Peyer's patch (tissue), 4 donors: ENCODE results near the gene ABCA13. TPM values are rescaled to one million over a fixed set of nuclear protein-coding genes. Genes with fewer than 3 reads are reported as not detected.

Source experiments
- DNase-seq, 3 donors: peaks; one replicate each; pipeline ENCODE4 v3.0.0-alpha.2; 2017 to 2019
- H3K27ac ChIP-seq, 4 donors: fragments of 200-600 bp; sonication (generic); one replicate each; pipeline ENCODE4 v1.5.1; 2016 to 2019
- H3K27me3 ChIP-seq, 2 donors: fragments of 200-600 bp; sonication (generic); one replicate each; pipeline ENCODE4 v1.5.1; 2019
- H3K36me3 ChIP-seq, 3 donors: fragments of 200-600 bp; sonication (generic); one replicate each; pipeline ENCODE4 v1.5.1; 2016 to 2019
- H3K4me1 ChIP-seq, 4 donors: fragments of 200-600 bp; sonication (generic); one replicate each; pipeline ENCODE4 v1.5.1; 2016 to 2019
- H3K4me3 ChIP-seq, 4 donors: fragments of 200-600 bp; sonication (generic); 1 replicate in 3 of 4; 2 replicates in 1 of 4; pipeline ENCODE4 v1.5.1; 2016 to 2019; ENCODE audit warnings: mild to moderate bottlenecking in 1 of 4
- H3K9me3 ChIP-seq, 4 donors: fragments of 200-600 bp; sonication (generic); one replicate each; pipeline ENCODE4 v1.5.1; 2016 to 2019; ENCODE audit warnings: mild to moderate bottlenecking in 1 of 4
- POLR2A ChIP-seq, 2 donors: fragments of 450-650 bp; IDR thresholded peaks; one replicate each; pipeline ENCODE4 v1.5.1; 2017; ENCODE audit warnings: antibody characterized with exemption in 2 of 2, mild to moderate bottlenecking in 2 of 2, moderate library complexity in 2 of 2
- total RNA-seq, 4 donors: library from RNA; depleted of rRNA; stranded (reverse); fragments of >200 nt; gene quantifications; one replicate each; pipeline ENCODE4 v1.1.0, GENCODE V29; 2016
- TF ChIP-seq, protein P1 (sequence below), 6 experiments: fragments of 450-650 bp in 4 of 6; fragments of 200-600 bp in 2 of 6; sonication (generic) in 1 of 6; IDR thresholded peaks; one replicate each; pipeline ENCODE4 v1.5.1; 2017 to 2019; ENCODE audit warnings: antibody characterized with exemption in 6 of 6, mild to moderate bottlenecking in 3 of 6, moderate library complexity in 1 of 6

The ABCA13 gene
- total RNA-seq, 4 donors from 2014 or later: 0.53 to 2.7 (median 1.7) TPM

DNA sequence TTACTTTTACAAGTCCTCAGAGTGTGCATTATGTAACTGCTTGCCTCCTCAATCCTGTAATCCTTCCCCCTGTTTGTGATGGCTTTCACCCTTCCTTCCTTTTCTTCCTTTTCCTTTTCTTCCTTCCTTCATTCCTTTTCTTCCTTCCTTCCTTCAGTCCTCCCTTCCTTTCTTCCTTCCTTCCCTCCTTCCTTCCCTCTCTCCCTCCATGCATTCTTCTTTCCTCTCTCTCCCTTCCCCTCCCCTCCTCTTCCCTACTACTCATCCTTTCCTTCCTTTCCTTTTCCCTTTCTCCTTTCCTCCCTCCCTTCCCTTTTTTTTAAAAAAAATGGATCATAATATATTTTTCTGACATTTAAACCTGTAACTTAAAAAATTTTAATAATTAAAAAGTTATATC is 22.2 kb upstream of the ABCA13 start:
- TF ChIP-seq, protein P1, sequence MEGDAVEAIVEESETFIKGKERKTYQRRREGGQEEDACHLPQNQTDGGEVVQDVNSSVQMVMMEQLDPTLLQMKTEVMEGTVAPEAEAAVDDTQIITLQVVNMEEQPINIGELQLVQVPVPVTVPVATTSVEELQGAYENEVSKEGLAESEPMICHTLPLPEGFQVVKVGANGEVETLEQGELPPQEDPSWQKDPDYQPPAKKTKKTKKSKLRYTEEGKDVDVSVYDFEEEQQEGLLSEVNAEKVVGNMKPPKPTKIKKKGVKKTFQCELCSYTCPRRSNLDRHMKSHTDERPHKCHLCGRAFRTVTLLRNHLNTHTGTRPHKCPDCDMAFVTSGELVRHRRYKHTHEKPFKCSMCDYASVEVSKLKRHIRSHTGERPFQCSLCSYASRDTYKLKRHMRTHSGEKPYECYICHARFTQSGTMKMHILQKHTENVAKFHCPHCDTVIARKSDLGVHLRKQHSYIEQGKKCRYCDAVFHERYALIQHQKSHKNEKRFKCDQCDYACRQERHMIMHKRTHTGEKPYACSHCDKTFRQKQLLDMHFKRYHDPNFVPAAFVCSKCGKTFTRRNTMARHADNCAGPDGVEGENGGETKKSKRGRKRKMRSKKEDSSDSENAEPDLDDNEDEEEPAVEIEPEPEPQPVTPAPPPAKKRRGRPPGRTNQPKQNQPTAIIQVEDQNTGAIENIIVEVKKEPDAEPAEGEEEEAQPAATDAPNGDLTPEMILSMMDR (IDR thresholded peaks at IDR 0.05): no peak
- TF ChIP-seq POLR2A (IDR thresholded peaks at IDR 0.05): no peak
- Histone ChIP-seq H3K4me3 (no peak overlapping the region), H3K27me3 (no peaks in the 10 kb centered on the region), H3K36me3 (no peaks in the 10 kb centered on the region), H3K4me1 (peaks cover 0 to 29% (median 0%) of the 10 kb centered on the region in 4 donors), H3K9me3 (no peaks in the 10 kb centered on the region), H3K27ac (peak overlapping the region in 1 of 4 donors; percentile 93)
- DNase-seq: no peak

GRCh38 chr7:48150086-48150485 is 21.2 kb upstream of the ABCA13 start:
- H3K27ac ChIP-seq: no peak overlapping the region
- DNase-seq: no peak
- H3K36me3 ChIP-seq: no peaks in the 10 kb centered on the region
- peaks cover 0 to 23% (median 0%) of the 10 kb centered on the region in 4 donors for H3K4me1 ChIP-seq
- H3K27me3 ChIP-seq: no peaks in the 10 kb centered on the region
- TF ChIP-seq POLR2A (IDR thresholded peaks at IDR 0.05): no peak
- TF ChIP-seq, protein P1 (IDR thresholded peaks at IDR 0.05): no peak
- no peak overlapping the region for H3K4me3 ChIP-seq
- no peaks in the 10 kb centered on the region for H3K9me3 ChIP-seq

GRCh38 chr7:48154792-48155413 is 16.4 kb upstream of the ABCA13 start:
- H3K4me3 ChIP-seq: no peak overlapping the region
- no peaks in the 10 kb centered on the region for H3K9me3 ChIP-seq
- H3K27me3 ChIP-seq: no peaks in the 10 kb centered on the region
- DNase-seq: peak in 2 of 3 donors; percentile 67 to 84
- no peak overlapping the region for H3K27ac ChIP-seq
- TF ChIP-seq, protein P1 (IDR thresholded peaks at IDR 0.05): peak in 4 of 6 experiments; percentile 31 to 93 (median 88)
- TF ChIP-seq POLR2A (IDR thresholded peaks at IDR 0.05): no peak
- H3K36me3 ChIP-seq: no peaks in the 10 kb centered on the region
- no peaks in the 10 kb centered on the region for H3K4me1 ChIP-seq

DNA sequence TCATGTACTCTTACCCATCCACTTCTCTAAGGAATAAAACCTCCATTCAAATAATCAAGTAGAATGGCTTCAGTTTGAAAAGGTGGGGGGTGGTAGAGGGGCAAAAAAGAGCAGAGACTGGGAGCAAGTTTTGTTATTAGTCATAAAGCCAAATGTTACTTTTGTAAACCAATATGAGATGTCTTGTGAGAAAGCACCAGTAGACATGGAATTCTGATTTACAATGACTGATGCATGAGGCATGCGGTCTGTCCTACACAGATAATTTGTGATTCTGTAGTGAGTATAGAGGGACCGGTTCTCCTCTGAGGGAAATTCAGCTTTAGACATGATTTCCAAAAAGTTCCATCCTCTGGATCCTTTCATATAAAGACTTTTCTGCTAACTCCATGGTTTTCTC is 12.9 kb upstream of the ABCA13 start:
- no peaks in the 10 kb centered on the region for H3K9me3 ChIP-seq
- H3K4me3 ChIP-seq: no peak overlapping the region
- H3K27ac ChIP-seq: no peak overlapping the region
- DNase-seq: no peak
- H3K4me1 ChIP-seq: no peaks in the 10 kb centered on the region
- TF ChIP-seq, protein P1 (IDR thresholded peaks at IDR 0.05): no peak
- no peak for TF ChIP-seq POLR2A (IDR thresholded peaks at IDR 0.05)
- no peaks in the 10 kb centered on the region for H3K36me3 ChIP-seq
- no peaks in the 10 kb centered on the region for H3K27me3 ChIP-seq

DNA sequence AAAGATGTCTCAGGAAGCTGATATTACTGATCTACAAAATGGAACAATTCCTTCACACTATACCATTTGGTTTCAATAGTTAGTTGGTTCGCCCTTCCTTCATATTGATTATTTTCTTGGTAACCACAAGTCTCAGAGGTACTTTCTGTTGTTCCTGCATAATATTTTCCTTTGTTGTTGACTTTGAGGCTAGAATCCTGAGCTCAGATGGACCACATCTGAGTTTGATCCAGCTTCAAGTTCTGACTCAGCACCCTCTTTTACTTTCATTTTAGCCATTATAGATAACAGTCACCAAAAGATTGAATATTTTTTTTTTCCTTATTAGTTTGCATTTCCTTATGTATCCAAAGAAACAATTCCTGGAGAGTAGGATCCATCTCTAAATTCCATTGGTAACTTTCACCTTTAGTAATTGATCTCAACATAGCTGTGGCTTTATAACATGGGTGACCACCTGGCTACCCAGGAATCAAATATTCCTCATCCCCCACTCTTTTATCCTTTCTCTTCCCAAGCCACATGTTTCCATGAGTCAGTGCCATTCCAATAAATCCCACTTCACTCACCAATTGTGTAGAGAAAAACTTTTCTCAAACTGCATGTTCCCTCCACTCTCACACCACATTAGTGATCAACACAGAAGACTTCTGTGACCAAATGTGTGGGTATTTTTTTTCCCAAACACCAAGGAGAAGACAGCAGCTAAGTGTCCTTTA is 9.7 kb upstream of the ABCA13 start:
- H3K4me3 ChIP-seq: no peak overlapping the region
- no peak overlapping the region for H3K27ac ChIP-seq
- no peaks in the 10 kb centered on the region for H3K27me3 ChIP-seq
- H3K4me1 ChIP-seq: no peaks in the 10 kb centered on the region
- TF ChIP-seq, protein P1 (IDR thresholded peaks at IDR 0.05): no peak
- TF ChIP-seq POLR2A (IDR thresholded peaks at IDR 0.05): no peak
- no peak for DNase-seq
- no peaks in the 10 kb centered on the region for H3K9me3 ChIP-seq
- no peaks in the 10 kb centered on the region for H3K36me3 ChIP-seq
